Mucosa of stomach (tissue), 1 donor: ENCODE measurements around the gene TSHZ2.

ENCODE experiments used
- H3K27me3 ChIP-seq: one replicate; pipeline ENCODE4 v1.7.0; 2013; ENCODE audit warnings: mild to moderate bottlenecking, low read length; ENCODE audit not compliant: control insufficient read depth, insufficient read depth
- H3K36me3 ChIP-seq: one replicate; pipeline ENCODE4 v1.7.0; 2013; ENCODE audit warnings: low read length; ENCODE audit not compliant: control insufficient read depth, insufficient read depth
- H3K4me1 ChIP-seq: one replicate; pipeline ENCODE4 v1.7.0; 2013; ENCODE audit warnings: mild to moderate bottlenecking, low read length; ENCODE audit not compliant: control insufficient read depth, insufficient read depth
- H3K4me3 ChIP-seq: one replicate; pipeline ENCODE4 v1.7.0; 2013; ENCODE audit warnings: low read length
- H3K9ac ChIP-seq: one replicate; pipeline ENCODE4 v1.7.0; 2013; ENCODE audit warnings: mild to moderate bottlenecking, low read length, moderate library complexity
- H3K9me3 ChIP-seq: one replicate; pipeline ENCODE4 v1.7.0; 2013; ENCODE audit warnings: mild to moderate bottlenecking, low read length, moderate library complexity; ENCODE audit not compliant: control insufficient read depth
- donor health status: Pancreatic carcinoma.

TSHZ2 gene

GRCh38 chr20:53299831-53300230 lies 327.7 kb downstream of the TSHZ2 start:
- Histone ChIP-seq H3K4me1 (no peaks in the 10 kb centered on the region), H3K4me3 (no peak overlapping the region), H3K9ac (no peak overlapping the region), H3K27me3 (no peaks in the 10 kb centered on the region), H3K9me3 (no peaks in the 10 kb centered on the region), H3K36me3 (no peaks in the 10 kb centered on the region)

GRCh38 chr20:53301869-53302268 lies 329.7 kb downstream of the TSHZ2 start:
- H3K27me3 ChIP-seq = no peaks in the 10 kb centered on the region
- no peaks in the 10 kb centered on the region for H3K36me3 ChIP-seq
- H3K4me1 ChIP-seq = no peaks in the 10 kb centered on the region

GRCh38 chr20:53302695-53303412 lies 330.7 kb downstream of the TSHZ2 start:
- H3K36me3 ChIP-seq = no peaks in the 10 kb centered on the region
- no peaks in the 10 kb centered on the region for H3K27me3 ChIP-seq
- H3K9ac ChIP-seq = no peak overlapping the region
- H3K4me3 ChIP-seq = no peak overlapping the region
- H3K9me3 ChIP-seq = no peaks in the 10 kb centered on the region
- H3K4me1 ChIP-seq = no peaks in the 10 kb centered on the region

More at GRCh38 chr20:53301869-53302268, 329.7 kb downstream of the TSHZ2 start:
- Histone ChIP-seq H3K9me3 (no peaks in the 10 kb centered on the region), H3K4me3 (no peak overlapping the region), H3K9ac (no peak overlapping the region)

- Histone ChIP-seq H3K4me3 (no peak overlapping the region), H3K9me3 (no peaks in the 10 kb centered on the region), H3K27me3 (no peaks in the 10 kb centered on the region), H3K9ac (no peak overlapping the region), H3K36me3 (no peaks in the 10 kb centered on the region), H3K4me1 (no peaks in the 10 kb centered on the region)
Observed at GRCh38 chr20:53303413-53303760, 331.2 kb downstream of the TSHZ2 start.

- H3K4me3 ChIP-seq = no peak overlapping the region
- no peaks in the 10 kb centered on the region for H3K36me3 ChIP-seq
- no peaks in the 10 kb centered on the region for H3K27me3 ChIP-seq
- H3K9ac ChIP-seq = no peak overlapping the region
- no peaks in the 10 kb centered on the region for H3K4me1 ChIP-seq
- no peaks in the 10 kb centered on the region for H3K9me3 ChIP-seq
Observed at GRCh38 chr20:53304146-53304545, 332.0 kb downstream of the TSHZ2 start.

- no peak overlapping the region for H3K4me3 ChIP-seq
- no peaks in the 10 kb centered on the region for H3K4me1 ChIP-seq
- H3K9me3 ChIP-seq = no peaks in the 10 kb centered on the region
- H3K27me3 ChIP-seq = no peaks in the 10 kb centered on the region
- H3K9ac ChIP-seq = no peak overlapping the region
- H3K36me3 ChIP-seq = no peaks in the 10 kb centered on the region
Observed at GRCh38 chr20:53306192-53306805, 334.1 kb downstream of the TSHZ2 start.

- no peak overlapping the region for H3K4me3 ChIP-seq
- no peak overlapping the region for H3K9ac ChIP-seq
- no peaks in the 10 kb centered on the region for H3K9me3 ChIP-seq
- no peaks in the 10 kb centered on the region for H3K27me3 ChIP-seq
- no peaks in the 10 kb centered on the region for H3K4me1 ChIP-seq
- no peaks in the 10 kb centered on the region for H3K36me3 ChIP-seq
Observed at GRCh38 chr20:53307964-53308597, 335.9 kb downstream of the TSHZ2 start.

- Histone ChIP-seq H3K9me3 (no peaks in the 10 kb centered on the region), H3K4me3 (no peak overlapping the region), H3K36me3 (no peaks in the 10 kb centered on the region), H3K27me3 (no peaks in the 10 kb centered on the region), H3K4me1 (no peaks in the 10 kb centered on the region), H3K9ac (no peak overlapping the region)
Observed at GRCh38 chr20:53309515-53309914, 337.4 kb downstream of the TSHZ2 start.

GRCh38 chr20:53312957-53313356 lies 340.8 kb downstream of the TSHZ2 start:
- Histone ChIP-seq H3K36me3 (no peaks in the 10 kb centered on the region), H3K27me3 (no peaks in the 10 kb centered on the region), H3K9me3 (no peaks in the 10 kb centered on the region), H3K9ac (no peak overlapping the region), H3K4me1 (no peaks in the 10 kb centered on the region), H3K4me3 (no peak overlapping the region)

- no peaks in the 10 kb centered on the region for H3K36me3 ChIP-seq
- H3K4me1 ChIP-seq = no peaks in the 10 kb centered on the region
- H3K9me3 ChIP-seq = no peaks in the 10 kb centered on the region
- no peak overlapping the region for H3K9ac ChIP-seq
- H3K27me3 ChIP-seq = no peaks in the 10 kb centered on the region
- no peak overlapping the region for H3K4me3 ChIP-seq
Observed at GRCh38 chr20:53316206-53316937, 344.2 kb downstream of the TSHZ2 start.

- H3K9me3 ChIP-seq = no peaks in the 10 kb centered on the region
- no peaks in the 10 kb centered on the region for H3K36me3 ChIP-seq
- H3K4me1 ChIP-seq = no peaks in the 10 kb centered on the region
- H3K9ac ChIP-seq = no peak overlapping the region
- no peak overlapping the region for H3K4me3 ChIP-seq
- H3K27me3 ChIP-seq = no peaks in the 10 kb centered on the region
Observed at GRCh38 chr20:53319200-53319599, 347.0 kb downstream of the TSHZ2 start.

GRCh38 chr20:53319716-53320115 lies 347.6 kb downstream of the TSHZ2 start:
- no peaks in the 10 kb centered on the region for H3K27me3 ChIP-seq
- no peak overlapping the region for H3K9ac ChIP-seq
- no peaks in the 10 kb centered on the region for H3K36me3 ChIP-seq
- no peaks in the 10 kb centered on the region for H3K4me1 ChIP-seq
- H3K4me3 ChIP-seq = no peak overlapping the region
- H3K9me3 ChIP-seq = no peaks in the 10 kb centered on the region
